ENCODE data around the gene ENGASE. TPM values are rescaled to one million over a fixed set of nuclear protein-coding genes. Genes with fewer than 3 reads are reported as not detected.

Gene ENGASE
- total RNA-seq, 1 experiment from 2014 or later: 58.0 TPM

GRCh38 chr17:79131701-79132100 is 57.1 kb downstream of the ENGASE start:
- CTCF ChIA-PET: no interaction called here
- H3K9me3 Mint-ChIP-seq (ENCODE audit: low read depth, unreplicated experiment): no peaks in the 10 kb centered on the region
- no peak overlapping the region for H3K27ac Mint-ChIP-seq (ENCODE audit: unreplicated experiment)
- H3K4me1 Mint-ChIP-seq (ENCODE audit: low read depth, unreplicated experiment): no peaks in the 10 kb centered on the region
- TF ChIP-seq CTCF (IDR thresholded peaks at IDR 0.05; ENCODE audit: unreplicated experiment): no peak
- intact Hi-C loops (cut with micrococcal nuclease; ENCODE audit: unreplicated experiment): no loop called here
- no peak overlapping the region for H3K4me3 Mint-ChIP-seq (ENCODE audit: low read depth, unreplicated experiment)
- peaks cover 6% of the 10 kb centered on the region for H3K36me3 Mint-ChIP-seq (ENCODE audit: insufficient read depth, unreplicated experiment)
- no peaks in the 10 kb centered on the region for H3K27me3 Mint-ChIP-seq (ENCODE audit: unreplicated experiment)
- no peak for DNase-seq
- BruUV-seq (replicated peaks): no TSS peak

GRCh38 chr17:79132271-79133064 is 57.8 kb downstream of the ENGASE start:
- intact Hi-C loops (cut with micrococcal nuclease; ENCODE audit: unreplicated experiment): no loop called here
- TF ChIP-seq CTCF (IDR thresholded peaks at IDR 0.05; ENCODE audit: unreplicated experiment): no peak
- no TSS peak for BruUV-seq (replicated peaks)
- Mint-ChIP-seq H3K4me1 (ENCODE audit: low read depth, unreplicated experiment) (no peaks in the 10 kb centered on the region), H3K9me3 (ENCODE audit: low read depth, unreplicated experiment) (no peaks in the 10 kb centered on the region), H3K27ac (ENCODE audit: unreplicated experiment) (no peak overlapping the region), H3K27me3 (ENCODE audit: unreplicated experiment) (no peaks in the 10 kb centered on the region), H3K4me3 (ENCODE audit: low read depth, unreplicated experiment) (no peak overlapping the region), H3K36me3 (ENCODE audit: insufficient read depth, unreplicated experiment) (peaks cover 6% of the 10 kb centered on the region)
- CTCF ChIA-PET: no interaction called here
- no peak for DNase-seq

GRCh38 chr17:79133214-79133613 is 58.6 kb downstream of the ENGASE start:
- H3K27me3 Mint-ChIP-seq (ENCODE audit: unreplicated experiment): no peaks in the 10 kb centered on the region
- H3K4me3 Mint-ChIP-seq (ENCODE audit: low read depth, unreplicated experiment): no peak overlapping the region
- BruUV-seq (replicated peaks): no TSS peak
- no peak overlapping the region for H3K27ac Mint-ChIP-seq (ENCODE audit: unreplicated experiment)
- H3K9me3 Mint-ChIP-seq (ENCODE audit: low read depth, unreplicated experiment): peaks cover under 1% of the 10 kb centered on the region
- CTCF ChIA-PET: no interaction called here
- peaks cover 8% of the 10 kb centered on the region for H3K36me3 Mint-ChIP-seq (ENCODE audit: insufficient read depth, unreplicated experiment)
- H3K4me1 Mint-ChIP-seq (ENCODE audit: low read depth, unreplicated experiment): no peaks in the 10 kb centered on the region
- no peak for DNase-seq
- TF ChIP-seq CTCF (IDR thresholded peaks at IDR 0.05; ENCODE audit: unreplicated experiment): no peak
- intact Hi-C loops (cut with micrococcal nuclease; ENCODE audit: unreplicated experiment): no loop called here

- Mint-ChIP-seq H3K9me3 (ENCODE audit: low read depth, unreplicated experiment) (peaks cover 2% of the 10 kb centered on the region), H3K4me1 (ENCODE audit: low read depth, unreplicated experiment) (no peaks in the 10 kb centered on the region), H3K4me3 (ENCODE audit: low read depth, unreplicated experiment) (no peak overlapping the region), H3K27ac (ENCODE audit: unreplicated experiment) (no peak overlapping the region), H3K27me3 (ENCODE audit: unreplicated experiment) (no peaks in the 10 kb centered on the region), H3K36me3 (ENCODE audit: insufficient read depth, unreplicated experiment) (peaks cover 13% of the 10 kb centered on the region)
- BruUV-seq (replicated peaks): no TSS peak
- CTCF ChIA-PET: no interaction called here
- no peak for DNase-seq
- TF ChIP-seq CTCF (IDR thresholded peaks at IDR 0.05; ENCODE audit: unreplicated experiment): no peak
- intact Hi-C loops (cut with micrococcal nuclease; ENCODE audit: unreplicated experiment): no loop called here
Observed at GRCh38 chr17:79133985-79134384, 59.4 kb downstream of the ENGASE start.
